Progenitor cell of endocrine pancreas (in vitro differentiated cells): ENCODE results near the gene PGS1. TPM values are rescaled to one million over a fixed set of nuclear protein-coding genes. Genes with fewer than 3 reads are reported as not detected.
A peak's percentile ranks its signal among the peaks of the same experiment; 100 is the strongest.

ENCODE experiments used
- DNase-seq: peaks from one replicate; pipeline ENCODE4 v3.0.0; 2021; ENCODE audit warnings: low spot score; ENCODE audit not compliant: unreplicated experiment
- H3K27ac Mint-ChIP-seq: 2 replicates; pipeline ENCODE4 v1.8.0; 2021; ENCODE audit warnings: mild to moderate bottlenecking, moderate library complexity, mixed read lengths
- H3K27me3 Mint-ChIP-seq: 2 replicates; pipeline ENCODE4 v1.8.0; 2021; ENCODE audit warnings: mixed read lengths
- H3K36me3 Mint-ChIP-seq: 2 replicates; pipeline ENCODE4 v1.8.0; 2022; ENCODE audit warnings: mixed read lengths; ENCODE audit not compliant: insufficient read depth
- H3K4me1 Mint-ChIP-seq: 2 replicates; pipeline ENCODE4 v1.8.0; 2021; ENCODE audit warnings: low read depth, mixed read lengths
- H3K4me3 Mint-ChIP-seq: 2 replicates; pipeline ENCODE4 v1.8.0; 2021; ENCODE audit warnings: low read depth, mild to moderate bottlenecking, moderate library complexity, mixed read lengths
- H3K9me3 Mint-ChIP-seq: 2 replicates; pipeline ENCODE4 v1.8.0; 2021; ENCODE audit warnings: low read depth, mixed read lengths
- CTCF ChIP-seq: fragments of 200-600 bp; sonication (generic); IDR thresholded peaks from one replicate; pipeline ENCODE4 v1.5.0; 2021; ENCODE audit warnings: antibody characterized with exemption, mild to moderate bottlenecking; ENCODE audit not compliant: unreplicated experiment
- total RNA-seq: library from RNA; stranded (reverse); gene quantifications from 2 replicates; pipeline ENCODE4 v1.2.1, GENCODE V29; 2021

The PGS1 gene
- total RNA-seq, 1 donor from 2014 or later = 66.1 TPM

- peak overlapping the region; percentile 31 for H3K27ac Mint-ChIP-seq
- H3K9me3 Mint-ChIP-seq = no peaks in the 10 kb centered on the region
- H3K4me3 Mint-ChIP-seq = no peak overlapping the region
- H3K27me3 Mint-ChIP-seq = no peaks in the 10 kb centered on the region
- peaks cover 3% of the 10 kb centered on the region for H3K4me1 Mint-ChIP-seq
- no peak for TF ChIP-seq CTCF
- DNase-seq = no peak
- peaks cover 17% of the 10 kb centered on the region for H3K36me3 Mint-ChIP-seq
Measured at GRCh38 chr17:78428025-78428575, 49.7 kb downstream of the PGS1 start.

- H3K4me1 Mint-ChIP-seq = peaks cover 3% of the 10 kb centered on the region
- H3K36me3 Mint-ChIP-seq = peaks cover 15% of the 10 kb centered on the region
- no peaks in the 10 kb centered on the region for H3K9me3 Mint-ChIP-seq
- DNase-seq = no peak
- no peaks in the 10 kb centered on the region for H3K27me3 Mint-ChIP-seq
- H3K4me3 Mint-ChIP-seq = no peak overlapping the region
- TF ChIP-seq CTCF = no peak
- no peak overlapping the region for H3K27ac Mint-ChIP-seq
Measured at GRCh38 chr17:78428836-78429617, 50.6 kb downstream of the PGS1 start.

- DNase-seq = no peak
- Mint-ChIP-seq H3K27ac (no peak overlapping the region), H3K27me3 (no peaks in the 10 kb centered on the region), H3K4me1 (peaks cover 5% of the 10 kb centered on the region), H3K9me3 (no peaks in the 10 kb centered on the region), H3K36me3 (peaks cover 14% of the 10 kb centered on the region), H3K4me3 (no peak overlapping the region)
- no peak for TF ChIP-seq CTCF
Measured at GRCh38 chr17:78429618-78429995, 51.2 kb downstream of the PGS1 start.

GRCh38 chr17:78430892-78431691 is 52.6 kb downstream of the PGS1 start:
- H3K4me1 Mint-ChIP-seq = peaks cover 5% of the 10 kb centered on the region
- TF ChIP-seq CTCF = no peak
- H3K4me3 Mint-ChIP-seq = no peak overlapping the region
- no peaks in the 10 kb centered on the region for H3K9me3 Mint-ChIP-seq
- no peaks in the 10 kb centered on the region for H3K27me3 Mint-ChIP-seq
- H3K27ac Mint-ChIP-seq = peak overlapping the region; percentile 52
- peaks cover 10% of the 10 kb centered on the region for H3K36me3 Mint-ChIP-seq
- no peak for DNase-seq

GRCh38 chr17:78431692-78431958 is 53.2 kb downstream of the PGS1 start:
- H3K36me3 Mint-ChIP-seq = peaks cover 10% of the 10 kb centered on the region
- H3K9me3 Mint-ChIP-seq = no peaks in the 10 kb centered on the region
- no peak overlapping the region for H3K4me3 Mint-ChIP-seq
- no peaks in the 10 kb centered on the region for H3K27me3 Mint-ChIP-seq
- peaks cover 5% of the 10 kb centered on the region for H3K4me1 Mint-ChIP-seq
- no peak overlapping the region for H3K27ac Mint-ChIP-seq
- TF ChIP-seq CTCF = no peak
- DNase-seq = no peak
